Measurements from ENCODE around the gene PDXK. TPM values are rescaled to one million over a fixed set of nuclear protein-coding genes. Genes with fewer than 3 reads are reported as not detected.

The PDXK gene
- total and polyA plus RNA-seq, 2 of the 13 experiments (the other 11 are each of a cell fraction or from before 2014, with no cell fraction given), result 114 to 184 TPM

DNA sequence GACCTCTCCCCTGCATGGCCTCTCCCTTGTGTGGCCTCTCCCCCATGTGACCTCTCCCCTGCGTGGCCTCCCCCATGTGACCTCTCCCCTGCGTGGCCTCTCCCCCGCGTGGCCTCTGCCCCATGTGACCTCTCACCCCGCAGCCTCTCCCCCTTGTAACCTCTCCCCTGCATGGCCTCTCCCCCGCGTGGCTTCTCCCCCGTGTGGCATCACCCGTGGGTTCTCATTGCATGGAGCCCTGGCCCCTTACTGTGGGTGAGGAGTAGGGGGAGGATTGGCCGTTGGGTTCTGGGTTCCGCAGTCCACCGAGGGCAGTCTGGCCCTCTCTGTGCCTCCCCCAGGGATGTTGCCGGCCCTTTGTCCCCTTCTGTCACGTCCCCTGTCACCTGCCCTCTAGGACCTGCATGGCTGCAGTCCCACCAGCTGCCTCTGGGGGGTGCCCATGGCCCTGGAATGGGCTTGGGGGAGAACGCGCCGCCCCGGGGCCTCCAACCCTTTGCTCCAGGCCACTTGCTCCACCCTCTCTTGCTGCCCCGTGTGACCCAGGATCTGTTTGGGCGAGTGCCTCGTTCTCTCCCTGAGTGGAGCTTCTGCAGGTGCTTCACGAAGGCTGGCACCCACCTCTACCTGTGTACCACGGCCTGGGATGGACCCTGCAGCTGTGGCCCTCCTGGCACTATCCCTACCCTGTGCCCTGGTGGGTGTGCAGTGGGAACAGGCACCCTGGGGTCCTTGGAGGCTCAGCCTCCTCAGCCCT lies 91.8 kb downstream of the PDXK start (continued):
- TF ChIP-seq, protein P1, sequence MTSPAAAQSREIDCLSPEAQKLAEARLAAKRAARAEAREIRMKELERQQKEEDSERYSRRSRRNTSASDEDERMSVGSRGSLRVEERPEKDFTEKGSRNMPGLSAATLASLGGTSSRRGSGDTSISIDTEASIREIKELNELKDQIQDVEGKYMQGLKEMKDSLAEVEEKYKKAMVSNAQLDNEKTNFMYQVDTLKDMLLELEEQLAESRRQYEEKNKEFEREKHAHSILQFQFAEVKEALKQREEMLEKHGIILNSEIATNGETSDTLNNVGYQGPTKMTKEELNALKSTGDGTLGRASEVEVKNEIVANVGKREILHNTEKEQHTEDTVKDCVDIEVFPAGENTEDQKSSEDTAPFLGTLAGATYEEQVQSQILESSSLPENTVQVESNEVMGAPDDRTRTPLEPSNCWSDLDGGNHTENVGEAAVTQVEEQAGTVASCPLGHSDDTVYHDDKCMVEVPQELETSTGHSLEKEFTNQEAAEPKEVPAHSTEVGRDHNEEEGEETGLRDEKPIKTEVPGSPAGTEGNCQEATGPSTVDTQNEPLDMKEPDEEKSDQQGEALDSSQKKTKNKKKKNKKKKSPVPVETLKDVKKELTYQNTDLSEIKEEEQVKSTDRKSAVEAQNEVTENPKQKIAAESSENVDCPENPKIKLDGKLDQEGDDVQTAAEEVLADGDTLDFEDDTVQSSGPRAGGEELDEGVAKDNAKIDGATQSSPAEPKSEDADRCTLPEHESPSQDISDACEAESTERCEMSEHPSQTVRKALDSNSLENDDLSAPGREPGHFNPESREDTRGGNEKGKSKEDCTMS (CRISPR knock-in tag; conservative IDR thresholded peaks at IDR 0.05), result no peak
- TF ChIP-seq GATAD2A (CRISPR knock-in tag; IDR thresholded peaks at IDR 0.05) (peak; percentile 29; the same call in 1 of the 2 replicates), ZBTB25 (CRISPR knock-in tag; IDR thresholded peaks at IDR 0.05) (no peak), MNT (IDR thresholded peaks at IDR 0.05) (no peak), REPIN1 (CRISPR knock-in tag; IDR thresholded peaks at IDR 0.05; ENCODE audit: borderline replicate concordance, low read depth) (no peak), NFIB (CRISPR knock-in tag; IDR thresholded peaks at IDR 0.05; ENCODE audit: borderline replicate concordance) (no peak), EZH2 (conservative IDR thresholded peaks at IDR 0.05; ENCODE audit: low read depth, low read length) (no peak), ZNF841 (CRISPR knock-in tag; IDR thresholded peaks at IDR 0.05; ENCODE audit: borderline replicate concordance) (no peak), ZSCAN21 (CRISPR knock-in tag; IDR thresholded peaks at IDR 0.05; ENCODE audit: borderline replicate concordance) (no peak)
- TF ChIP-seq, protein P2, sequence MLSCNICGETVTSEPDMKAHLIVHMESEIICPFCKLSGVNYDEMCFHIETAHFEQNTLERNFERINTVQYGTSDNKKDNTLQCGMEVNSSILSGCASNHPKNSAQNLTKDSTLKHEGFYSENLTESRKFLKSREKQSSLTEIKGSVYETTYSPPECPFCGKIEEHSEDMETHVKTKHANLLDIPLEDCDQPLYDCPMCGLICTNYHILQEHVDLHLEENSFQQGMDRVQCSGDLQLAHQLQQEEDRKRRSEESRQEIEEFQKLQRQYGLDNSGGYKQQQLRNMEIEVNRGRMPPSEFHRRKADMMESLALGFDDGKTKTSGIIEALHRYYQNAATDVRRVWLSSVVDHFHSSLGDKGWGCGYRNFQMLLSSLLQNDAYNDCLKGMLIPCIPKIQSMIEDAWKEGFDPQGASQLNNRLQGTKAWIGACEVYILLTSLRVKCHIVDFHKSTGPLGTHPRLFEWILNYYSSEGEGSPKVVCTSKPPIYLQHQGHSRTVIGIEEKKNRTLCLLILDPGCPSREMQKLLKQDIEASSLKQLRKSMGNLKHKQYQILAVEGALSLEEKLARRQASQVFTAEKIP (CRISPR knock-in tag; IDR thresholded peaks at IDR 0.05; ENCODE audit: borderline replicate concordance), result no peak
- TF ChIP-seq, protein P3, sequence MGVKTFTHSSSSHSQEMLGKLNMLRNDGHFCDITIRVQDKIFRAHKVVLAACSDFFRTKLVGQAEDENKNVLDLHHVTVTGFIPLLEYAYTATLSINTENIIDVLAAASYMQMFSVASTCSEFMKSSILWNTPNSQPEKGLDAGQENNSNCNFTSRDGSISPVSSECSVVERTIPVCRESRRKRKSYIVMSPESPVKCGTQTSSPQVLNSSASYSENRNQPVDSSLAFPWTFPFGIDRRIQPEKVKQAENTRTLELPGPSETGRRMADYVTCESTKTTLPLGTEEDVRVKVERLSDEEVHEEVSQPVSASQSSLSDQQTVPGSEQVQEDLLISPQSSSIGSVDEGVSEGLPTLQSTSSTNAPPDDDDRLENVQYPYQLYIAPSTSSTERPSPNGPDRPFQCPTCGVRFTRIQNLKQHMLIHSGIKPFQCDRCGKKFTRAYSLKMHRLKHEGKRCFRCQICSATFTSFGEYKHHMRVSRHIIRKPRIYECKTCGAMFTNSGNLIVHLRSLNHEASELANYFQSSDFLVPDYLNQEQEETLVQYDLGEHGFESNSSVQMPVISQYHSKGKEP (CRISPR knock-in tag; IDR thresholded peaks at IDR 0.05), result no peak
- TF ChIP-seq, protein P4, sequence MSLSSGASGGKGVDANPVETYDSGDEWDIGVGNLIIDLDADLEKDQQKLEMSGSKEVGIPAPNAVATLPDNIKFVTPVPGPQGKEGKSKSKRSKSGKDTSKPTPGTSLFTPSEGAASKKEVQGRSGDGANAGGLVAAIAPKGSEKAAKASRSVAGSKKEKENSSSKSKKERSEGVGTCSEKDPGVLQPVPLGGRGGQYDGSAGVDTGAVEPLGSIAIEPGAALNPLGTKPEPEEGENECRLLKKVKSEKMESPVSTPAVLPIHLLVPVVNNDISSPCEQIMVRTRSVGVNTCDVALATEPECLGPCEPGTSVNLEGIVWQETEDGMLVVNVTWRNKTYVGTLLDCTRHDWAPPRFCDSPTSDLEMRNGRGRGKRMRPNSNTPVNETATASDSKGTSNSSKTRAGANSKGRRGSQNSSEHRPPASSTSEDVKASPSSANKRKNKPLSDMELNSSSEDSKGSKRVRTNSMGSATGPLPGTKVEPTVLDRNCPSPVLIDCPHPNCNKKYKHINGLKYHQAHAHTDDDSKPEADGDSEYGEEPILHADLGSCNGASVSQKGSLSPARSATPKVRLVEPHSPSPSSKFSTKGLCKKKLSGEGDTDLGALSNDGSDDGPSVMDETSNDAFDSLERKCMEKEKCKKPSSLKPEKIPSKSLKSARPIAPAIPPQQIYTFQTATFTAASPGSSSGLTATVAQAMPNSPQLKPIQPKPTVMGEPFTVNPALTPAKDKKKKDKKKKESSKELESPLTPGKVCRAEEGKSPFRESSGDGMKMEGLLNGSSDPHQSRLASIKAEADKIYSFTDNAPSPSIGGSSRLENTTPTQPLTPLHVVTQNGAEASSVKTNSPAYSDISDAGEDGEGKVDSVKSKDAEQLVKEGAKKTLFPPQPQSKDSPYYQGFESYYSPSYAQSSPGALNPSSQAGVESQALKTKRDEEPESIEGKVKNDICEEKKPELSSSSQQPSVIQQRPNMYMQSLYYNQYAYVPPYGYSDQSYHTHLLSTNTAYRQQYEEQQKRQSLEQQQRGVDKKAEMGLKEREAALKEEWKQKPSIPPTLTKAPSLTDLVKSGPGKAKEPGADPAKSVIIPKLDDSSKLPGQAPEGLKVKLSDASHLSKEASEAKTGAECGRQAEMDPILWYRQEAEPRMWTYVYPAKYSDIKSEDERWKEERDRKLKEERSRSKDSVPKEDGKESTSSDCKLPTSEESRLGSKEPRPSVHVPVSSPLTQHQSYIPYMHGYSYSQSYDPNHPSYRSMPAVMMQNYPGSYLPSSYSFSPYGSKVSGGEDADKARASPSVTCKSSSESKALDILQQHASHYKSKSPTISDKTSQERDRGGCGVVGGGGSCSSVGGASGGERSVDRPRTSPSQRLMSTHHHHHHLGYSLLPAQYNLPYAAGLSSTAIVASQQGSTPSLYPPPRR (CRISPR knock-in tag; IDR thresholded peaks at IDR 0.05; ENCODE audit: borderline replicate concordance), result no peak

Data from HepG2 (cell line).